DMS114 treated with DMSO at 0.1 percent for 48 hours (cell line): ENCODE results near the gene TSPAN15.

Experiments
- DNase-seq: peaks from one replicate; lab custom pipeline; 2025; ENCODE audit not compliant: unreplicated experiment; lab: John Stamatoyannopoulos, UW

TSPAN15 gene

GRCh38 chr10:69451209-69451783 lies at the start of gene TSPAN15:
Gene TSPAN15 (plus strand): TSS chr10:69451465. CDS start chr10:69451595, 130 bp downstream.
- DNase-seq, result peak; percentile 80

- no peak for DNase-seq
Measured at GRCh38 chr10:69402386-69402785, 48.9 kb upstream of the TSPAN15 start.

GRCh38 chr10:69403066-69403465 lies 48.2 kb upstream of the TSPAN15 start:
- DNase-seq, result no peak

GRCh38 chr10:69403519-69403918 lies 47.7 kb upstream of the TSPAN15 start:
- no peak for DNase-seq

GRCh38 chr10:69404786-69405185 lies 46.5 kb upstream of the TSPAN15 start:
- DNase-seq, result no peak

GRCh38 chr10:69405221-69405620 lies 46.0 kb upstream of the TSPAN15 start:
- DNase-seq, result no peak

- no peak for DNase-seq
Measured at GRCh38 chr10:69406302-69406811, 44.9 kb upstream of the TSPAN15 start.

- DNase-seq, result no peak
Measured at GRCh38 chr10:69406816-69407580, 44.3 kb upstream of the TSPAN15 start.

- DNase-seq, result peak; percentile 12
Measured at GRCh38 chr10:69407621-69408301, 43.5 kb upstream of the TSPAN15 start.

- DNase-seq, result peak; percentile 74
Measured at GRCh38 chr10:69408318-69409175, 42.7 kb upstream of the TSPAN15 start.

GRCh38 chr10:69409176-69409495 lies 42.1 kb upstream of the TSPAN15 start:
- no peak for DNase-seq

- DNase-seq, result no peak
Measured at GRCh38 chr10:69409968-69410367, 41.3 kb upstream of the TSPAN15 start.

GRCh38 chr10:69410487-69410886 lies 40.8 kb upstream of the TSPAN15 start:
- no peak for DNase-seq

- no peak for DNase-seq
Measured at GRCh38 chr10:69411476-69411875, 39.8 kb upstream of the TSPAN15 start.

- no peak for DNase-seq
Measured at GRCh38 chr10:69412232-69412790, 39.0 kb upstream of the TSPAN15 start.

- peak; percentile 59 for DNase-seq
Measured at GRCh38 chr10:69413221-69413865, 37.9 kb upstream of the TSPAN15 start.

- DNase-seq, result no peak
Measured at GRCh38 chr10:69414036-69415018, 36.9 kb upstream of the TSPAN15 start.

GRCh38 chr10:69415049-69415448 lies 36.2 kb upstream of the TSPAN15 start:
- DNase-seq, result no peak

- DNase-seq, result no peak
Measured at GRCh38 chr10:69415951-69416350, 35.3 kb upstream of the TSPAN15 start.
